GM18909 (cell line): Measurements from ENCODE around the gene LGALS3BP.
"Not testable (repeated sequence)": the region's sequence is repeated elsewhere in the genome, so short reads cannot be mapped to it uniquely, and the experiment has no call there.

Source experiments
- ATAC-seq: cut with Tn5 transposase; IDR thresholded peaks from one replicate; pipeline ENCODE4 v1.9.1; 2021; ENCODE audit warnings: mild to moderate bottlenecking; ENCODE audit not compliant: unreplicated experiment, poor library complexity

Gene LGALS3BP

GRCh38 chr17:78966123-78966813 is 13.5 kb downstream of the LGALS3BP start:
- no peak for ATAC-seq

GRCh38 chr17:78965491-78965924 is 14.2 kb downstream of the LGALS3BP start:
- ATAC-seq, result no peak

- ATAC-seq, result no peak
Observed at GRCh38 chr17:78963378-78963777, 16.3 kb downstream of the LGALS3BP start.

GRCh38 chr17:78962984-78963348 is 16.8 kb downstream of the LGALS3BP start:
- not testable (repeated sequence) for ATAC-seq

- no peak for ATAC-seq
Observed at GRCh38 chr17:78962345-78962983, 17.3 kb downstream of the LGALS3BP start.

- no peak for ATAC-seq
Observed at GRCh38 chr17:78961571-78961970, 18.2 kb downstream of the LGALS3BP start.

GRCh38 chr17:78960928-78961327 is 18.8 kb downstream of the LGALS3BP start:
- no peak for ATAC-seq

GRCh38 chr17:78959803-78960202 is 19.9 kb downstream of the LGALS3BP start:
- ATAC-seq, result no peak

GRCh38 chr17:78958641-78959127 is 21.0 kb downstream of the LGALS3BP start:
- no peak for ATAC-seq

GRCh38 chr17:78957128-78957527 is 22.6 kb downstream of the LGALS3BP start:
- no peak for ATAC-seq

- no peak for ATAC-seq
Observed at GRCh38 chr17:78956254-78956653, 23.5 kb downstream of the LGALS3BP start.

- no peak for ATAC-seq
Observed at GRCh38 chr17:78954684-78955083, 25.0 kb downstream of the LGALS3BP start.

- no peak for ATAC-seq
Observed at GRCh38 chr17:78953356-78954350, 26.1 kb downstream of the LGALS3BP start.

GRCh38 chr17:78952706-78953105 is 27.0 kb downstream of the LGALS3BP start:
- no peak for ATAC-seq

GRCh38 chr17:78951967-78952551 is 27.7 kb downstream of the LGALS3BP start:
- no peak for ATAC-seq

- ATAC-seq, result no peak
Observed at GRCh38 chr17:78950870-78951269, 28.9 kb downstream of the LGALS3BP start.

GRCh38 chr17:78947235-78948149 is 32.2 kb downstream of the LGALS3BP start:
- ATAC-seq, result no peak

- ATAC-seq, result no peak
Observed at GRCh38 chr17:78946631-78947030, 33.1 kb downstream of the LGALS3BP start.

- ATAC-seq, result no peak
Observed at GRCh38 chr17:78946131-78946530, 33.6 kb downstream of the LGALS3BP start.
